GM20000 (cell line): ENCODE measurements around the gene MCHR1.
"Not testable (repeated sequence)": the region's sequence is repeated elsewhere in the genome, so short reads cannot be mapped to it uniquely, and the experiment has no call there.

ENCODE experiments used
- DNase-seq: peaks from one replicate; pipeline ENCODE4 v3.0.0; 2012; ENCODE audit warnings: low spot score
- TF ChIP-seq, protein P1 (sequence below): IDR thresholded peaks from 2 replicates; pipeline ENCODE4 v1.5.1; 2012; ENCODE audit warnings: mild to moderate bottlenecking, control low read depth; ENCODE audit errors: extremely low read depth, missing control alignments

MCHR1 gene

DNA sequence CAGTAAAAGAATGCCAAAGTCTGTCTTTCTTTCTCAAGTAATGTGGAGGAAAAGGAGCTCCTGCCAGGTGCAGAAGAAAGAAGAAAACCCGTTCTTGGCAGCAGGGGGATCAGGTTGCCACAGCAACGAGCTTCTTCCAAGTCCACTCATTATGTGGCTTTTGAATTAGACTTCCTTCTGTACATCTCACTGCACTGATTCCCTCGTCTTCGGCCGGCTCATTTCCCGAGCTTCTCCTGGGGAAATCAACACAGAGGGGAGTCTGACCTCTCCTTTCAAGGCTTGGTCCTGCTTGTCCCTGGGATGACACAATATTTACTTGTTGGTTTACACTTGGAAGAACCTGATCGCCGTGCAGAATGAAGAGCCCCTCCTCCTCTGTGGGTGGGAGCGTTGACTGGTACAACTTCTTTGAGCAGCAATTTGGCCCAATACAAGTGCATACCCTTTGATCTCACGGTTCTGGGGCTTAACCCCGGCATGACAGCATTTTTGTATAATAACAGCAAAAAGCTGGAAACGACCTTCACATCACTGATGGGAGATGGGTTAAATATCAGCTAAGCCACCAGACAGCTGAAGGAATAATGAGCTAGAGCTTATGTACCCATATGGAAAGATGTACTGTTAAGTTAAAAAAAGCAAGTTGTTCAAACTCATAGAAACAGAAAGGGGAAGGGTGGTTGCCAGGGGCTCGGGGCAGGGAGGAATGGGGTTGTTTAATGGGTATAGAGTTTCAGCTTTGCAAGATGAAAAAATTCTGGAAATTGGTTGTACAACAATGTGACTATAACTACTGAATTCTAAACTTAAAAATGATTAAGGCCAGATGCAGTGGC is 35.4 kb downstream of the MCHR1 start:
- no peak for DNase-seq
- TF ChIP-seq, protein P1, sequence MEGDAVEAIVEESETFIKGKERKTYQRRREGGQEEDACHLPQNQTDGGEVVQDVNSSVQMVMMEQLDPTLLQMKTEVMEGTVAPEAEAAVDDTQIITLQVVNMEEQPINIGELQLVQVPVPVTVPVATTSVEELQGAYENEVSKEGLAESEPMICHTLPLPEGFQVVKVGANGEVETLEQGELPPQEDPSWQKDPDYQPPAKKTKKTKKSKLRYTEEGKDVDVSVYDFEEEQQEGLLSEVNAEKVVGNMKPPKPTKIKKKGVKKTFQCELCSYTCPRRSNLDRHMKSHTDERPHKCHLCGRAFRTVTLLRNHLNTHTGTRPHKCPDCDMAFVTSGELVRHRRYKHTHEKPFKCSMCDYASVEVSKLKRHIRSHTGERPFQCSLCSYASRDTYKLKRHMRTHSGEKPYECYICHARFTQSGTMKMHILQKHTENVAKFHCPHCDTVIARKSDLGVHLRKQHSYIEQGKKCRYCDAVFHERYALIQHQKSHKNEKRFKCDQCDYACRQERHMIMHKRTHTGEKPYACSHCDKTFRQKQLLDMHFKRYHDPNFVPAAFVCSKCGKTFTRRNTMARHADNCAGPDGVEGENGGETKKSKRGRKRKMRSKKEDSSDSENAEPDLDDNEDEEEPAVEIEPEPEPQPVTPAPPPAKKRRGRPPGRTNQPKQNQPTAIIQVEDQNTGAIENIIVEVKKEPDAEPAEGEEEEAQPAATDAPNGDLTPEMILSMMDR, result no peak

DNA sequence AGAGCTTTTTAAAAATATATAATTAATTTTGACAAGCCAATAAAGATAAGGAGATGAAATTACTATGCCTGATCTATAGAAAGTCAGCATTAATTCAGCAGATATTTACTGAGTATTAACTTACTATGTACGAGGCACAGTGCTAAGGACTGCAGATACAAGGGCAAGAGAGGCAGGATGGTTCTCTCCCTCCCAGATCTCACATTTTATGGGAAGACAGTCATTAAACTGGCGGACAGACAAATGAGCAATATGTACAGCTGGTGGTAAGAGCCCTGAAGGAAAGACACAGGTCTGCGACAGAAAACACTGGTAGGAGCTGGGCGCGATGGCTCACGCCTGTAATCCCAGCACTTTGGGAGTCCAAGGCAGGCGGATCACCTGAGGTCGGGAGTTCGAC is 36.8 kb downstream of the MCHR1 start:
- TF ChIP-seq, protein P1, result no peak
- DNase-seq, result no peak

DNA sequence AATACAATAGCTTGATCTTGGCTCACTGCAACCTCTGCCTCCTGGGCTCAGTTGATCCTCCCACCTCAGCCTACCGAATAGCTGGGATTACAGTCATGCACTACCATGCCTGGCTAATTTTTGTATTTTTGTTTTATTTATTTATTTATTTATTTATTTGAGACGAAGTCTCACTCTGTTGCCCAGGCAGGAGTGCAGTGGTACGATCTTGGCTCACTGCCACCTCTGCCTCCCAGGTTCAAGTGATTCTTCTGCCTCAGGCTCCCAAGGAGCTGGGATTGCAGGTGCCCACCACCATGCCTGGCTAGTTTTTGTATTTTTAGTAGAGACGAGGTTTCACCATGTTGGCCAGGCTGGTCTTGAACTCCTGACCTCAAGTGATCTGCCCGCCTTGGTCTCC is 38.4 kb downstream of the MCHR1 start:
- DNase-seq, result not testable (repeated sequence)

DNA sequence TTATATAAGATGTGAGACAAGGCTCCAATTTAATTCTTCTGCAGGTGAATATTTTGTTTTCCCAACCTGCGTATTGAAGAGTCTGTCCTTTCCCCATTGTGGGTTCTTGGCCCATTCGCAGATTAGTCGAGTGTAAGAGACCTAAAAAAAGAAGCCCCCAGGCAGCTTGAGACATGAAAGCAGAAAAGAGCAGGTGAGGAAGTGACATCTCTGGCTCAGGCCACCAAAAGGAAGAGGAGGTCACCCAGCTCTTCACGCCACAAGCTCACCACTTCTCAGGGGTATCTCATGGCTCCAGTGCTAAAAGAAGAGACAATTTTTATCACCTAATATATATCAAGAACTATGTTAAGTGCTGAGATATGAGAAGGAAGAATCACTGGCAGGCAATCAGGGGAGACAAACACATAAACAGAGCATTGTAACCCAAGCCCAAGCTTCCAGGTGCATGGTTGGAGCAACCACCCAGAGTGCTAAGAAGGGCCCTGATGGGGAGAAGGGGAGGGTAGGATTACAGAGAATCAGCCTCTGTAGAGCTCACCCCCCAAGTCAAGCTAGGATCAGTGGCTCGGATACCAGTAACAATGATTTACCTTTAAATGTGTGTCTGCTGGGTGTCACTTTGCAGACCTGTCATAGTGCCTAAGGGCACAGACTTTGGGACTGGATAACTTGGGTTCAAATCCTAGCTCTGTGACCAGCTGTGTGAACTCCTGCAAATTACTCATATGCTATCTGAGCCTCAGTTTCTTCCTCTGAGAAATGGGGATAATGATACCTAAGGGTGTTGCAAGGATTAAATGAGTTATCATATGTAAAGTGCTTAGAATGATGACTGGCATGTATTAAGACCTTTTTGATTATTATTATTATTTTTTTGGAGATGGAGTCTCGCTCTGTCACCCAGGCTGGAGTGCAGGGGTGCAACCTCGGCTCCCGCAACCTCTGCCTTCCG is 39.2 kb downstream of the MCHR1 start:
- DNase-seq, result no peak
- TF ChIP-seq, protein P1, result no peak

DNA sequence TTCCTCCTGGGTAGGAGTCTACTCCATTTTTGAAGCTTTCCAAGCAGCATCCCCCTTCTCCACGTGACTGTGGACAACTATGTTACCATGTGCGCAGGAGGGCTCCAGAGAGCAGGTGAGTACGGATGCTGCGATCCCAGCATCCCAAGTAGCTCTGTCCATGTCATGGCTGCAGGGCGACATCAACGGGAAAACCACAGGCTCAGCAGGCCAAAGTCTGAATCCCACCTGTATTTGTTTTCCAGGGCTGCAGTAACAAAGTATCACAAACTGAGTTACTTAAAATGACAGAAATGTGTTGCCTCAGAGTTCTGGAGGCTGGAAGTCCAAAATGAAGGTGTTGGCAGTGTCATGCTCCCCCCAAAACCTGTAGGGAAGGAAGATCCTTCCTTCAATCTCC is 40.3 kb downstream of the MCHR1 start:
- TF ChIP-seq, protein P1, result no peak
- DNase-seq, result no peak

DNA sequence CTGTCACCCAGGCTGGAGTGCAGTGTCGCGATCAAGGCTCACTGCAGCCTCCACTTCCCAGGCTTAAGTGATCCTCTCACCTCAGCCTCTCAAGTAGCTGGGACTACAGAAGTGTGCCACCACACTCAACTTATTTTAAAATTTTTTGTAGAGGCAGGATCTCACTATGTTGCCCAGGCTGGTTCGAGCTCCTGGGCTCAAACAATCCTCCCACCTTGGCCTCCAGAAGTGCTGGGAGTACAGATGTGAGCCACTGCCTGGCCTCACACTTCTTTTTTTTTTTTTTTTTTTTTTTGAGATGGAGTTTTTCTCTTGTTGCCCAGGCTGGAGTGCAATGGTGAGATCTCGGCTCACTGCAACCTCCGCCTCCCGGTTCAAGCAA is 40.9 kb downstream of the MCHR1 start:
- DNase-seq, result not testable (repeated sequence)

DNA sequence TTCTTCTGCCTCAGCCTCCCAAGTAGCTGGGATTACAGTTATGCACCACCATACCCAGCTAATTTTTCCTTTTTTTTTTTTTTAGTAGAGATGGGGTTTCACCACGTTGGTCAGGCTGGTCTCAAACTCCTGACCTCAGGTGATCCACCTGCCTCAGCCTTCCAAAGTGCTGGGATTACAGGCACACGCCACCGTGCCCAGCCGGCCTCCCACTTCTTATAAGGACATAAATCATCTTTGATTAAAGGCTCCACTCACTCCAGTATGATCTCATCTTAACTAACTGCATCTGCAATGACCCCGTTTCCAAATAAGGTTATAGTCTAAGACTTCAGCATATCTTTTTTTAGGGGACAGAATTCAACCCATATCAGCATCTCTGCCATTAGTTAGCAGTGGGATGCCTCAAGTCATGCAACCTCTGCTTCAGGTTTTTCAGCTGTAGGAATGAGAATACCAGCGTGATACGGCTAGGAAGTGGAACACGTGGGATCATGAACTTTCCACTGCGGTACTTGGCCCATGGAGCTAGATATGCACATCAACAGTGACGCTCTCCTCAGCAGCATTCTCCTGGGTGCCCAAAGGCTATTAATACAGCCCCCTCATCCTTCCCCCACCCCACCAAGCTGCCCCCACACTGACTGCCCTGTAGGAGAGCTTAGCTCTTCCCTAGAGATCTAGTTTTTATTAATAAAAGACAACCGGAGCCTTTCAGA is 41.4 kb downstream of the MCHR1 start:
- no peak for DNase-seq
- TF ChIP-seq, protein P1, result no peak

DNA sequence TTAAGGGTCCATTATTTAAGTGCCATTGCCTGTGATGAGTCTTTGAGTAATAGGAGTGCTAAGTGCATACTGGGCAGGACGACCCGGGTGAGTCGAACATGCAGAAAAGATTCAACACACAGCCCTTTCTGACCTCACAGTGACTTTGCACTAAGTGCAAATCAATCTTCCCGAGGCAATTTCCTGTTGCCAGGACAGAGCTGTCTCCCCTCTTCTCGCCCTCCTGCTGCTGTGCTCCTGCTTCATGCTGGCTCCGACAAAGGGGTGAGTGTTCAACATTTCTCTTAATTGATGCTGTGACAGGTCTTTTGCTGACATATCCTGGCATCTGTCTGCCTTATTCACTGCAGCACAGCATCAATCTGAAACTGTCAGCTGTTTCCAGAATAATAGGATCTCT is 42.0 kb downstream of the MCHR1 start:
- TF ChIP-seq, protein P1, result no peak
- no peak for DNase-seq
